Lower leg skin (tissue), 3 donors: ENCODE data around the gene PNLDC1.

Source experiments
- CTCF ChIP-seq, 3 donors: fragments of 450-650 bp; IDR thresholded peaks; one replicate each; pipeline ENCODE4 v1.5.1; 2016; ENCODE audit warnings: antibody characterized with exemption in 3 of 3, mild to moderate bottlenecking in 3 of 3, moderate library complexity in 2 of 3
- POLR2A ChIP-seq, 2 donors: fragments of 450-650 bp; IDR thresholded peaks; one replicate each; pipeline ENCODE4 v1.6.1; 2016 to 2017; ENCODE audit warnings: antibody characterized with exemption in 2 of 2, mild to moderate bottlenecking in 1 of 2, moderate library complexity in 1 of 2

- TF ChIP-seq POLR2A (IDR thresholded peaks at IDR 0.05) (no peak), CTCF (IDR thresholded peaks at IDR 0.05) (no peak)
Measured at GRCh38 chr6:159853754-159854153, 53.7 kb downstream of the PNLDC1 start.
